Right renal cortex interstitium (tissue), 3 donors: ENCODE data around the gene DRC7. TPM values are rescaled to one million over a fixed set of nuclear protein-coding genes. Genes with fewer than 3 reads are reported as not detected.
"Not testable (repeated sequence)": the region's sequence is repeated elsewhere in the genome, so short reads cannot be mapped to it uniquely, and the experiment has no call there.

ENCODE experiments used
- DNase-seq, 3 donors: peaks; one replicate each; pipeline ENCODE4 v3.0.0-alpha.2; 2013; ENCODE audit warnings: low read depth in 3 of 3, low spot score in 2 of 3
- polyA plus RNA-seq, 3 donors: library from polyadenylated mRNA; unstranded; fragments of 120-200 nt; gene quantifications; one replicate each; pipeline ENCODE4 v1.2.1, GENCODE V29; 2013; ENCODE audit not compliant: insufficient read length in 3 of 3

DRC7 gene
- polyA plus RNA-seq, 3 donors, result 2.3 to 3.9 (median 2.8) TPM

- DNase-seq, result no peak
These were observed 13.6 kb downstream of the DRC7 start for GRCh38 chr16:57708168-57708567.

- DNase-seq, result no peak
These were observed 15.1 kb downstream of the DRC7 start for GRCh38 chr16:57709663-57710062.

DNA sequence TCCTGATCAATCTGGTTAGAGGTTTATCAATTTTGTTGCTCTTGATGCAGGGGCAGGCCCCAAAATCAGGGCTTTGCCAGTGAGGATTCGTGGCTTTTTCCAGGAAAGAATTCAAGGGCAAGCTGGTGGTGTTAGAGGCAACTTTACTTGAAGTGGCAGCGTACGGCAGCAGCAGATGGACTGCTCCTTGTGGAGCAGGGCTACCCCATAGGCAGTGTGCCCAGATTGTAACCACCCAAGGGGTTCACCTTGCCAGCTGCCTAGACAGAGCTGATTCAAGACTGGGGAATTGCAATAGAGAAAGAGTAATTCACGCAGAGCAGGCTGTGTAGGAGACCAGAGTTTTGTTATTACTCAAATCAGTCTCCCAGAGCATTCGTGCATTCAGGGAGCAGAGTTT, 16.7 kb downstream of the DRC7 start:
- no peak for DNase-seq

GRCh38 chr16:57711993-57712392, 17.4 kb downstream of the DRC7 start:
- DNase-seq, result no peak

DNA sequence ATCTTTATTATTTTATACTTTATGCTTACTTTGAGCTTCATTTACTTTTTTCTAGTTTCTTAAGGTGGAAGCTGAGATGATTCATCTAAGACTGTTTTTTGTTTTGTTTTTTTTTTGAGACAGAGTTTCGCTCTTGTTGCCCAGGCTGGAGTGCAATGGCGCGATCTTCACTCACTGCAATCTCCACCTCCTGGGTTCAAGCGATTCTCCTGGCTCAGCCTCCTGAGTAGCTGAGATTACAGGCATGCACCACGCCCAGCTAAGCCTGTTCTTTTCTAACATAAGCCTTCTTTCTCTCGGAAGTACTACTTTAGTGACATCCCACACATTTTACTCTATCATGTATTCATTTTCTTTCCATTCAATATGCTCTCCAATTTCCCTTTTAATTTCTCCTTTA, 18.0 kb downstream of the DRC7 start:
- not testable (repeated sequence) for DNase-seq

DNA sequence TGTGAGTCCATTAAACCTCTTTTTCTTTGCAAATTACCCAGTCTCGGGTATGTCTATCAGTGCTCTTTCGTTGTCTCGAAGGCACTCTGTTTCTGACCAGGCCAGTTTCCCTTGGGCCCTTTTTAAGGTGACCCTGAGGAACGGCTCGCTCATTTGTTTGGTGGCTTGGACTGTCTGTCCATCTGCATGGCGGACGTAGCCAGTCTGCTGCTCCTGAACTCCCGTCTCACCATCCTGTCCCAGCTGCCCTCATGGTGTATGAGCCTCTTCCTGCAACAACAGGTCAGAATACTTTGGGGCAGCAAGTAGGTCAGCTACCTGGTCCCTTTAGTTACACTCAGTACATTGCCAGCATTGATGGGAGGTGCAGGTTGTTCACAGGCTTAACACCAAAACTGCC, 19.0 kb downstream of the DRC7 start:
- DNase-seq, result no peak

DNA sequence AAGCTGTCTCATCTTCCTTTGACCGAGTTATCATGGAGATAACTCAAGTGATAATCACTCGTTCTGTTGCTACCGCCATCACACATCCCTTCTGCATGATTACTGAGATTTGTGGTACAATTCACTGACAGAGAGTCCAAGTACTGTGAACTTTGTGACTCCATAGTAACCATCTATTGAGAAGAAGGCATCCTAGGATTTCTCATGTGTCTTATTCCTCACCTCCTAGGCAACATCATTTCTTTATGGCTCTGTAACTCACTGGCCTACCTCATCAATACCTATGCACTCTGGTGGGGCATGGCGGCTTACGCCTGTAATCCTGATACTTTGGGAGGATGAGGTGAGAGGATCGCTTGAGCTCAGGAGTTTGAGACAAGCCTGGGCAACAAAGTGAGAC, 19.4 kb downstream of the DRC7 start:
- no peak for DNase-seq

GRCh38 chr16:57720142-57720575, 25.6 kb downstream of the DRC7 start:
- no peak for DNase-seq

DNA sequence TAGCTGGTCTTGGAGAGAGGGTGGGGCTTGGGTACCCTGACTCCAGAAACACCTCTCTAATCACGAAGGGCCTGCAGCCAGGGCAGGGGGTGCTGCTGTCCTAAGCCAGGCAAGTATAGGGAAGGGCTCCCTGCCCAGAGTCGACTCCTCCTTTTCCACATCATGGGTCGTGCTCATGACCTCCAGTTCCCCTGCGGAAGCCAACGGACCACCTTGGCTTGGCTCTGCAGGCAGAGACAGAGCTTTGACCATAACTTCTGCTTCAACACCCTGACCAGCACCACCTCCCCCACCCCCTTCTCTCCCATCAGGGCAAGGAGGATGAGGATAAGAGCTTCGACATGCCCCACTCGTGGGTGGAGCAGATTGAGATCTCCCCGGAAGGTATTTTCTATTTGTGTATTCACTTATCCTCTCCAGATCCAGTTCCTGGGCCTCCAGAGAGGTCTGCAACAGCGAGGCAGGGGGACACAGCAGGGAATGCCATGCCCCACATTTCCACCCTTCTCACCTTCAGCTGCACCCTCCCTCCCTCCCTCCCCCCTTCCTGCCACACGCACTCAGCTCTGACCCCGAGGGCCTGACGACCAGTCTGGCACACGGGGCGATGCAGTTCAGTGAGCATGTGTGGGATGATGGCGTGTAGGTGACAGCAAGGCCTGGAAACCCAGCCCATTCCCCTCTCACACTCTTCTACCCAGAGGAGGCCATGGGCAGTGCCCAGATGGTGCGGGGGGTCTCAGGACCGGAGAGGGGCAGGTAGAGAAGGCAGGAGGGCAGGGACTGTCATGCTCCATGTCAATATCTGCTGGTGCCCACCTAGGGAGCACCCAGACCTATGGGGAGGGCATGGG, 27.0 kb downstream of the DRC7 start:
- no peak for DNase-seq

- no peak for DNase-seq
These were observed 27.5 kb downstream of the DRC7 start for GRCh38 chr16:57722210-57722499.

DNA sequence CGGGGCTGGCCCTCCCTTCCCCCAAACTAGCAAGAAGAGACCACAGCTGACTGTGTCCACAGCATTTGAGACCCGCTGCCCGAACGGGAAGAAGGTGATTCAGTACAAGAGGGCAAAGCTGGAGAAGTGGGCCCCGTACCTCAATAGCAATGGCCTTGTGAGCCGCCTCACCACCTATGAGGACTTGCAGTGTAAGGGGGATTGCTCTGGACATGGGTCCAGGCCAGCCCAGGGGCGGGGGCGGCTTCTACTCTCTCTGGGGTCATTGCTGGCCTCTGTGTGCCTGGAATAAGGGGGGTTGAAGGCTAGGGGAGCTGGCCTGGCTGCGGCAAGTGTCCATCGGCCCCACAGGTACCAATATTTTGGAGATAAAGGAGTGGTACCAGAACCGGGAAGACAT, 28.0 kb downstream of the DRC7 start:
- DNase-seq, result no peak

- DNase-seq, result no peak
These were observed 28.6 kb downstream of the DRC7 start for GRCh38 chr16:57723170-57723569.

DNA sequence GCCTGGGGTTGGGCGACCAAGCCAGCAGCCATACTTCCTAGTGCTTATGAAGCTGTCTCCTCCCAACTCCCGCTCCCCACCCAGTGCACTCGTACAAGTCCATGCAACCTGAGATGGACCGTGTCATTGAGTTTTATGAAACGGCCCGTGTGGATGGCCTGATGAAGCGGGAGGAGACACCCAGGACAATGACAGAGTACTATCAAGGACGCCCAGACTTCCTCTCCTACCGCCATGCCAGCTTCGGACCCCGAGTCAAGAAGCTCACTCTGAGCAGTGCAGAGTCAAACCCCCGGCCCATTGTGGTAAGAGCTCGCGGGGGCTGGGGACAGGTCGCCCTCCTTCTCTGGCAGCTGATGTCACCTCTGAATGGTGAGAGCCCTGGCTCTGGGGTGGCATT, 29.9 kb downstream of the DRC7 start:
- DNase-seq, result no peak

GRCh38 chr16:57725151-57725550, 30.5 kb downstream of the DRC7 start:
- DNase-seq, result no peak

DNA sequence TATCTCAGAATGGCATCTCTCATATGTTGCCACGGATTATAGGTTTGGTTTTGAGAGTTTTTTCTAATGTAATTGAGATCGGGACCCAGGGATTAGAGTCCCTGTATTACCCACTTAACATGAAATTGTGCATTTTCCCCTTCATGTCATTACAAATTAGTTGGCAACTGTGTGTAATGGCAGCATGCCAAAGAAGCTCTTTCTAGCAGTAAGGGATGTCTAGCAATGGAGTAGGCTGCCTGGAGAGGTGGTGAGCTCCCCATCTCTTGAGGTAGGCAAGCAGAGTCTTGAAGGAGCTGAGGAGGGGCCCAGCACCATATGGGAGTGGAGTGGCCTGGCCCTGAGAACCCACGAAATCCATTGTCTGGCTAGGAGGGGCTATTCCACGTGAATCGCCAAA, 30.9 kb downstream of the DRC7 start:
- DNase-seq, result no peak

GRCh38 chr16:57725976-57726375, 31.4 kb downstream of the DRC7 start:
- no peak for DNase-seq

GRCh38 chr16:57726433-57726947, 31.9 kb downstream of the DRC7 start:
- DNase-seq, result no peak

DNA sequence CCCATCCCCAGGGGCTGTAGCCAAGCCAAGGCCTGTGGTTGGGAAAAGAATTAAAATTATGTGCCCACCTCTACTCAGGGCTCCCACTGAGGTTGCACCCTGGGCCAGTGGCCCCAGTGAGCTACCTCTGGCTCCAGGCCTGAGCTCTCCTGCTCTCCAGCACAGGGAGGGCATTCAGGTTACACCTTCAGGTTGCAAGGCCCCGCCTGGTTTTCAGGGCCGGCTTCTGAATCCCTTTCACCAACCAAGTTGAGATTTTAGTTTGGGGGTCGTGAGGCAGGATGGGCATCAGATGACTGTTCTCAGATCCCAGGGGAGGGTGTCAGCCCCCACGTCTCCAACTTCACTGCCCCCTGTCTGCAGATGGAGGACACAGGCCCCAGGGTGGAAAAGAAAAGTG, 33.0 kb downstream of the DRC7 start:
- DNase-seq, result no peak

GRCh38 chr16:57728336-57729181, 34.0 kb downstream of the DRC7 start:
- no peak for DNase-seq

DNA sequence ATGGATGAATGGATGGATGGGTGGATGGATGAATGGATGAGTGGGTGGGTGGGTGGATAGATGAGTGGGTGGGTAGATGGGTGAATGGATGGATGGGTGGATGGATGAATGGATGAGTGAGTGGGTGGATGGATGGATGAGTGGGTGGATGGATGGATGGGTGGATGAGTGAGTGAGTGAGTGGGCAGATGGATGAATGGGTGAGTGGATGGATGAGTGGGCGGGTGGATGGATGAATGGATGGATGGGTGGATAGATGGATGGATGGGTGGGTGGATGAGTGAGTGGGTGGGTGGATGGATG, 34.5 kb downstream of the DRC7 start:
- no peak for DNase-seq

DNA sequence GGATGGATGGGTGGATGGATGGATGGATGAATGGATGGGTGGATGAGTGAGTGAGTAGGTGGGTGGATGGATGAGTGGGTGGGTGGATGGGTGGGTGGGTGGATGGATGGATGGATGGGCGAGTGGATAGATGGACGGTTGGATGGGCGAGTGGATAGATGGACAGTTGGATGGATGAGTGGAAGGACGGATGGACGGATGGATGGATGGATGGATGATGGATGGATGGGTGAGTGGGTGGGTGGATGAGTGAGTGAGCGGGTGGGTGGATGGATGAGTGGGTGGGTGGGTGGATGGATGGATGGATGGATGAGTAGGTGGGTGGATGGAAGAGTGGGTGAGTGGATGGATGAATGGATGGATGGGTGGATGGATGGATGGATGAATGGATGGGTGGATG, 35.2 kb downstream of the DRC7 start:
- not testable (repeated sequence) for DNase-seq
